Measurements from ENCODE around the gene ARL3. TPM values are rescaled to one million over a fixed set of nuclear protein-coding genes. Genes with fewer than 3 reads are reported as not detected.
A peak's percentile ranks its signal among the peaks of the same experiment; 100 is the strongest.

Gene ARL3
- total RNA-seq, 1 donor from 2014 or later: 5.9 TPM

DNA sequence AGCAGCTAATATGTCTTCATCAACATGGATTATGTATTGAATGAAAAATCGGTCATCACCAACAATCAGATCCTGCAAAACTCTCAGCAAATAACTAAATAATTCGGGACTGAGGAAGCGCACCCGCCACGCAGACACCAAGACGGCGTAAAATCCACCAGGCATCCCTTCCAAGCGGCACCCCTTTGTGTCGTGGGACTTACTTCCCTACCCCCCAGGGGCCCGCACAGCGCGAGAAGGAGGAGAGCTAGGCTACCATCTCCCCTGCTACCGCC, 721 bp downstream of the ARL3 start:
- peak overlapping the region; percentile 95 for H3K4me3 ChIP-seq (ENCODE audit: low read depth, low read length)
- DNase-seq (ENCODE audit: low read depth): no peak
- TF ChIP-seq, protein P1, sequence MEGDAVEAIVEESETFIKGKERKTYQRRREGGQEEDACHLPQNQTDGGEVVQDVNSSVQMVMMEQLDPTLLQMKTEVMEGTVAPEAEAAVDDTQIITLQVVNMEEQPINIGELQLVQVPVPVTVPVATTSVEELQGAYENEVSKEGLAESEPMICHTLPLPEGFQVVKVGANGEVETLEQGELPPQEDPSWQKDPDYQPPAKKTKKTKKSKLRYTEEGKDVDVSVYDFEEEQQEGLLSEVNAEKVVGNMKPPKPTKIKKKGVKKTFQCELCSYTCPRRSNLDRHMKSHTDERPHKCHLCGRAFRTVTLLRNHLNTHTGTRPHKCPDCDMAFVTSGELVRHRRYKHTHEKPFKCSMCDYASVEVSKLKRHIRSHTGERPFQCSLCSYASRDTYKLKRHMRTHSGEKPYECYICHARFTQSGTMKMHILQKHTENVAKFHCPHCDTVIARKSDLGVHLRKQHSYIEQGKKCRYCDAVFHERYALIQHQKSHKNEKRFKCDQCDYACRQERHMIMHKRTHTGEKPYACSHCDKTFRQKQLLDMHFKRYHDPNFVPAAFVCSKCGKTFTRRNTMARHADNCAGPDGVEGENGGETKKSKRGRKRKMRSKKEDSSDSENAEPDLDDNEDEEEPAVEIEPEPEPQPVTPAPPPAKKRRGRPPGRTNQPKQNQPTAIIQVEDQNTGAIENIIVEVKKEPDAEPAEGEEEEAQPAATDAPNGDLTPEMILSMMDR (IDR thresholded peaks at IDR 0.05; ENCODE audit: insufficient read depth, low read length, poor library complexity, severe bottlenecking): no peak

DNA sequence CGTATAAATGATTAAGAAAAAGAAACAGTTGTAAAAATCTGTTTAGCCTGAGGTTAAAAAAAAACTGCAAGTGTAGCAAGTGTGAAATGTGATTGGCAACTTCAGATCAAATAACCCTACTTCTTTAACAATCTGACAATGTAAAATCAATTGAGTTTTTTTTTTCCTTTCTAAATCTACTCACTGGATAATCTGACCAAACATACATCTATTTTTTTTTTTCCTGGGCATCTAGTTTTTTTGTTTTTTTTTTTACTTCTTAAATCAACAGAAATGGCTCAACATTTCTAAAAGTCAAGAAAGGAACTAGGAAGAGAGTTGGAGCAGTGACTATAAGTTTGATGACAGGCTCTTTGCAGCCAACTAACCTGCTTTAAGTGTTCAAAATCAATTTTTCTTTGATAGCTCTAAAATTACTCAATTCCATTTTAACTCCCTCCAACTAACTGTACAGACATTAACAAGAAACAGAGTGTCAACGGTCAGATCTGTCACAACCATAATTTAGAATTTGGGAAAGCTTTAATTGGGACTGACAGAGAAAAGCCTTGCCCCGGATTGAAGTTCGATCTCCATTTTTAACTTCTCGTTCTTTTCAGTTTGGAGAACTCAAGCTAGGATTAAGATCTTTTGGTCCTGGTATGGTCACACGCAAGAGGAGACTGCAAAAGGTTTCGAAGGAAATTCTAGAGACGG, 1.2 kb downstream of the ARL3 start:
- Histone ChIP-seq H3K36me3 (ENCODE audit: control insufficient read depth, insufficient read depth, low read length) (no peaks in the 10 kb centered on the region), H3K27me3 (ENCODE audit: control insufficient read depth, insufficient read depth, low read length) (no peaks in the 10 kb centered on the region), H3K4me3 (ENCODE audit: low read depth, low read length) (peak overlapping the region; percentile 95)
- no peak for DNase-seq (ENCODE audit: low read depth)
- TF ChIP-seq, protein P1 (IDR thresholded peaks at IDR 0.05; ENCODE audit: insufficient read depth, low read length, poor library complexity, severe bottlenecking): no peak

More for the DNA sequence above, 721 bp downstream of the ARL3 start:
- H3K36me3 ChIP-seq (ENCODE audit: control insufficient read depth, insufficient read depth, low read length): no peaks in the 10 kb centered on the region
- H3K27me3 ChIP-seq (ENCODE audit: control insufficient read depth, insufficient read depth, low read length): no peaks in the 10 kb centered on the region

- no peak for DNase-seq (ENCODE audit: low read depth)
- no peaks in the 10 kb centered on the region for H3K36me3 ChIP-seq (ENCODE audit: control insufficient read depth, insufficient read depth, low read length)
- no peaks in the 10 kb centered on the region for H3K27me3 ChIP-seq (ENCODE audit: control insufficient read depth, insufficient read depth, low read length)
- H3K4me3 ChIP-seq (ENCODE audit: low read depth, low read length): no peak overlapping the region
- TF ChIP-seq, protein P1 (IDR thresholded peaks at IDR 0.05; ENCODE audit: insufficient read depth, low read length, poor library complexity, severe bottlenecking): no peak
These were observed 2.1 kb downstream of the ARL3 start for GRCh38 chr10:102712089-102712488.

DNA sequence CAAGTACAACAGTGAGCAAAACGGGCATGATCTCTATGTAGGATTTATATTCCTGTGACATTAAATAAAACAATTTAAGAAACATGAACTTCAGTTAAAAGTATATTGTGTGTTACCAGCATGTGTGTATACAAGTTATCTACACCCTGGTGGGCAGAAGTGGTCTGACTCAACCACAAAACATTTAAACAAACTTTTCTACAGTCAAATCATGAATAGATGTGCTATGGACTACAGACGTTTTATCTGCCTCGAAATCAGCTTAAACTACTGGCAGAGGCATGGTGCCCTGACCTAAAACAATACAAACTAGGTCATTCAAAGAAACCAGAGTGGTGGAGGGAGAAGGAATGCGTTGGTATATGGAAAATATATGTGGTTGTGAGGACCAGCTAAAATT, 3.6 kb downstream of the ARL3 start:
- Histone ChIP-seq H3K36me3 (ENCODE audit: control insufficient read depth, insufficient read depth, low read length) (no peaks in the 10 kb centered on the region), H3K27me3 (ENCODE audit: control insufficient read depth, insufficient read depth, low read length) (no peaks in the 10 kb centered on the region), H3K4me3 (ENCODE audit: low read depth, low read length) (no peak overlapping the region)
- TF ChIP-seq, protein P1 (IDR thresholded peaks at IDR 0.05; ENCODE audit: insufficient read depth, low read length, poor library complexity, severe bottlenecking): no peak
- no peak for DNase-seq (ENCODE audit: low read depth)

DNA sequence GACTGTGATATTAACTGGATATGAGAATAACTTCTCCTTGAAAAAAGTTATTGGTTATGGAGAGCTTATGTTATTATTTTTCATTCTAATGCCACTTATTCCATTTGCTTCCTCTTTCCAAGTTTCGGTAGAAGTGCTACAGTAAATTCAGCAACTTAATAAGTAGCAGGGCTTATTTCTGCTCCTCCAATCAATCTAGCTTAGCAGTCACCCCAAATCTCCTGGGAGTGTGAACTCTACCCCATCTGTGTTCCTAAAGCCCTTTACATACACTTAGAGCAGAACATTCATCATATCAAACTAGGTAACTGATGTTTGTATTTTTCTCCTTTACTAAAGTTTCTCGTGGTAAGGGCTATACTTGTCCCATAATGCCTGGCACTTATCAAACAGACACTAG, 8.7 kb downstream of the ARL3 start:
- TF ChIP-seq, protein P1 (IDR thresholded peaks at IDR 0.05; ENCODE audit: insufficient read depth, low read length, poor library complexity, severe bottlenecking): no peak

GRCh38 chr10:102704915-102705314, 9.3 kb downstream of the ARL3 start:
- TF ChIP-seq, protein P1 (IDR thresholded peaks at IDR 0.05; ENCODE audit: insufficient read depth, low read length, poor library complexity, severe bottlenecking): no peak
- H3K36me3 ChIP-seq (ENCODE audit: control insufficient read depth, insufficient read depth, low read length): no peaks in the 10 kb centered on the region
- no peak overlapping the region for H3K4me3 ChIP-seq (ENCODE audit: low read depth, low read length)
- no peaks in the 10 kb centered on the region for H3K27me3 ChIP-seq (ENCODE audit: control insufficient read depth, insufficient read depth, low read length)
- DNase-seq (ENCODE audit: low read depth): no peak

More for the DNA sequence above, 8.7 kb downstream of the ARL3 start:
- no peak for DNase-seq (ENCODE audit: low read depth)
- no peak overlapping the region for H3K4me3 ChIP-seq (ENCODE audit: low read depth, low read length)
- no peaks in the 10 kb centered on the region for H3K27me3 ChIP-seq (ENCODE audit: control insufficient read depth, insufficient read depth, low read length)
- no peaks in the 10 kb centered on the region for H3K36me3 ChIP-seq (ENCODE audit: control insufficient read depth, insufficient read depth, low read length)
